ENCODE results near the gene ARSI. TPM values are rescaled to one million over a fixed set of nuclear protein-coding genes. Genes with fewer than 3 reads are reported as not detected.

The ARSI gene
- total RNA-seq, 1 donor: 4.7 TPM

DNA sequence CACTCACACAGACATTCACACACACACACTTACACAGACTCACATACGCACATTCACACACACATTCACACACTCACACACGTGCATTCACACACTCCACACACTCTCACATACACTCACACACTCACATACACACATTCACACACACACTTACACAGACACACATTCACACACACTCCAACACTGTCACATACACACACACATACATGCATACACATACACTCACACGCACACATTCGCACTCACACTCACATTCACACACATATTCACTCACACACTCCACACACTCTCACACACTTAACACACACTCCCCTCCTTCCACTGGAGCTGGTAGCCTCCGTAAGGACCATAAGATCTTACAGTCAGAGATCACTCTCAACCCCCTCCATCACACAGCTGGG, 39.3 kb downstream of the ARSI start:
- H3K79me2 ChIP-seq (ENCODE audit: insufficient read depth, low read length): no peaks in the 10 kb centered on the region
- H3K4me2 ChIP-seq (ENCODE audit: insufficient read depth, low read length): peak overlapping the region; percentile 16
- H3K27me3 ChIP-seq (ENCODE audit: insufficient read depth, low read length): no peaks in the 10 kb centered on the region
- H3K4me1 ChIP-seq (ENCODE audit: insufficient read depth, low read length): peaks cover 23% of the 10 kb centered on the region
- H3K9me3 ChIP-seq (ENCODE audit: low read depth, low read length): no peaks in the 10 kb centered on the region
- H3K4me3 ChIP-seq (ENCODE audit: insufficient read depth, low read length): no peak overlapping the region
- peak overlapping the region; percentile 0 for H2AFZ ChIP-seq (ENCODE audit: low read length)
- no peaks in the 10 kb centered on the region for H3K36me3 ChIP-seq (ENCODE audit: insufficient read depth, low read length)
- H3K27ac ChIP-seq (ENCODE audit: low read depth, low read length): no peak overlapping the region
- no peak for DNase-seq (ENCODE audit: insufficient read length, low spot score, missing footprints)
- TF ChIP-seq, protein P1, sequence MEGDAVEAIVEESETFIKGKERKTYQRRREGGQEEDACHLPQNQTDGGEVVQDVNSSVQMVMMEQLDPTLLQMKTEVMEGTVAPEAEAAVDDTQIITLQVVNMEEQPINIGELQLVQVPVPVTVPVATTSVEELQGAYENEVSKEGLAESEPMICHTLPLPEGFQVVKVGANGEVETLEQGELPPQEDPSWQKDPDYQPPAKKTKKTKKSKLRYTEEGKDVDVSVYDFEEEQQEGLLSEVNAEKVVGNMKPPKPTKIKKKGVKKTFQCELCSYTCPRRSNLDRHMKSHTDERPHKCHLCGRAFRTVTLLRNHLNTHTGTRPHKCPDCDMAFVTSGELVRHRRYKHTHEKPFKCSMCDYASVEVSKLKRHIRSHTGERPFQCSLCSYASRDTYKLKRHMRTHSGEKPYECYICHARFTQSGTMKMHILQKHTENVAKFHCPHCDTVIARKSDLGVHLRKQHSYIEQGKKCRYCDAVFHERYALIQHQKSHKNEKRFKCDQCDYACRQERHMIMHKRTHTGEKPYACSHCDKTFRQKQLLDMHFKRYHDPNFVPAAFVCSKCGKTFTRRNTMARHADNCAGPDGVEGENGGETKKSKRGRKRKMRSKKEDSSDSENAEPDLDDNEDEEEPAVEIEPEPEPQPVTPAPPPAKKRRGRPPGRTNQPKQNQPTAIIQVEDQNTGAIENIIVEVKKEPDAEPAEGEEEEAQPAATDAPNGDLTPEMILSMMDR (IDR thresholded peaks at IDR 0.05; ENCODE audit: extremely low read depth, low read depth, low read length): no peak
- no peaks in the 10 kb centered on the region for H4K20me1 ChIP-seq (ENCODE audit: insufficient read depth, low read length)

DNA sequence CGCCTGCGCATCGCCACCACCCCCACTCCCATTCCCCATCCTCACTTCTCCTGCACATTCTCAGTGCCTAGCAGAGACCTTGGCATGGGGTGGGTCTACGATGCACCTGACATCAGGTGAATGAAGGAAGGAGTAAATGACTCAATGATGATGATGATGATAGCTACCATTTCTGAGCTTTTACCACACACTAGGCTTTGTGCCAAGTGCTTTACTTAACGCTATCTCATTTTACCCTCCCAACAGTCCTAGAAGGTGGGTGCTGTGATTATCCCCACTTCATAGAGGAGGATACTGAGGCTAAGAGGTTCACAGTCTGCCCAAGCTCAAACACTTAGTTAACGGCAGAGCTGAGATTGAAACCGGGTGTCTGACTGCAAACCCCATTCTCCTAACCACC, 40.2 kb downstream of the ARSI start:
- Histone ChIP-seq H3K79me2 (ENCODE audit: insufficient read depth, low read length) (no peaks in the 10 kb centered on the region), H3K4me1 (ENCODE audit: insufficient read depth, low read length) (peaks cover 23% of the 10 kb centered on the region), H3K27ac (ENCODE audit: low read depth, low read length) (no peak overlapping the region), H3K4me2 (ENCODE audit: insufficient read depth, low read length) (no peak overlapping the region), H3K36me3 (ENCODE audit: insufficient read depth, low read length) (no peaks in the 10 kb centered on the region), H2AFZ (ENCODE audit: low read length) (no peak overlapping the region), H3K27me3 (ENCODE audit: insufficient read depth, low read length) (no peaks in the 10 kb centered on the region), H3K4me3 (ENCODE audit: insufficient read depth, low read length) (no peak overlapping the region), H3K9me3 (ENCODE audit: low read depth, low read length) (no peaks in the 10 kb centered on the region), H4K20me1 (ENCODE audit: insufficient read depth, low read length) (no peaks in the 10 kb centered on the region)
- TF ChIP-seq, protein P1 (IDR thresholded peaks at IDR 0.05; ENCODE audit: extremely low read depth, low read depth, low read length): no peak
- no peak for DNase-seq (ENCODE audit: insufficient read length, low spot score, missing footprints)

DNA sequence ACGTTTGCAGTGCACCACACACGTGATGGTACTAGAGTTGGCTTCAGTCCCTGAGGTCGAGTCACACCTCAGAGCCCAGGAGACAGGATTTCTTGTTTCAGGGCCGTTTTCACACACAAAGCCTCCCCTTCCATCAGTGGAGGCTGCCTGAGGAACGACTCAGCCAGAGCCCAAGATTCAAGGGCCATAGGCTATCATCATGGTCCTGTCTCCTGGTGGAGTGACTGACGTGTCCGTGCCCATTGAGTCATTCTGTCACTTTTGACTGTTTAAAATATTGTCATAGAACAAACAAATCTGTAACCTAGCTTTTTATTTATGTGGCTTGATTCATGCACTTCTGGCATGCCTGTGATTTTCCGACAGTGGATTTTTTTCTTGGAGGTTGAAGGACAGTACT, 41.5 kb downstream of the ARSI start:
- H3K27ac ChIP-seq (ENCODE audit: low read depth, low read length): no peak overlapping the region
- H3K79me2 ChIP-seq (ENCODE audit: insufficient read depth, low read length): no peaks in the 10 kb centered on the region
- DNase-seq (ENCODE audit: insufficient read length, low spot score, missing footprints): no peak
- TF ChIP-seq, protein P1 (IDR thresholded peaks at IDR 0.05; ENCODE audit: extremely low read depth, low read depth, low read length): no peak
- no peak overlapping the region for H3K4me2 ChIP-seq (ENCODE audit: insufficient read depth, low read length)
- no peak overlapping the region for H3K4me3 ChIP-seq (ENCODE audit: insufficient read depth, low read length)
- H4K20me1 ChIP-seq (ENCODE audit: insufficient read depth, low read length): no peaks in the 10 kb centered on the region
- no peaks in the 10 kb centered on the region for H3K9me3 ChIP-seq (ENCODE audit: low read depth, low read length)
- peaks cover 16% of the 10 kb centered on the region for H3K4me1 ChIP-seq (ENCODE audit: insufficient read depth, low read length)
- no peaks in the 10 kb centered on the region for H3K27me3 ChIP-seq (ENCODE audit: insufficient read depth, low read length)
- H2AFZ ChIP-seq (ENCODE audit: low read length): no peak overlapping the region
- no peaks in the 10 kb centered on the region for H3K36me3 ChIP-seq (ENCODE audit: insufficient read depth, low read length)

DNA sequence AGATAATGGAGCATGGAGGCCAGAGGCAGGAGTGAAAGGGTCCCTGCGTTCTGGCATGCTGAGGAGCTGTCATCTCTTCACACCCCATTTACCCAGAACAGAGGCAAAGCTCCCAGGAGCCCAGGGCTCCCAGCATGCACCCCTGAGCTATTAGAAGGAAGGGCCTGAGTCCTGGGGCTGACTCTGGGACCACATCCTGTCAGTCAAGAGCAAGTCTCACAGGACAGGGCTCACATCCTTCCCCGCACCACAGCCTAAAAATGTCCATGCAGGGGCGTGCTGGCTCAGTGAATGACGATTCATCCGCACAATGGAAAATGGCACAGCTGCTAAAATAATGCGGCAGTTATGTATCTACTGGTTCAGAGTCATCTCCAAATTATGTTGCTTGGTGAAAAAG, 44.6 kb downstream of the ARSI start:
- Histone ChIP-seq H3K4me1 (ENCODE audit: insufficient read depth, low read length) (peaks cover under 1% of the 10 kb centered on the region), H3K79me2 (ENCODE audit: insufficient read depth, low read length) (no peaks in the 10 kb centered on the region), H3K4me2 (ENCODE audit: insufficient read depth, low read length) (no peak overlapping the region), H3K27me3 (ENCODE audit: insufficient read depth, low read length) (no peaks in the 10 kb centered on the region), H3K36me3 (ENCODE audit: insufficient read depth, low read length) (no peaks in the 10 kb centered on the region), H3K27ac (ENCODE audit: low read depth, low read length) (peak overlapping the region; percentile 20), H2AFZ (ENCODE audit: low read length) (peak overlapping the region; percentile 63), H4K20me1 (ENCODE audit: insufficient read depth, low read length) (no peaks in the 10 kb centered on the region), H3K4me3 (ENCODE audit: insufficient read depth, low read length) (no peak overlapping the region), H3K9me3 (ENCODE audit: low read depth, low read length) (no peaks in the 10 kb centered on the region)
- TF ChIP-seq, protein P1 (IDR thresholded peaks at IDR 0.05; ENCODE audit: extremely low read depth, low read depth, low read length): peak; percentile 25
- peak; percentile 94 for DNase-seq (ENCODE audit: insufficient read length, low spot score, missing footprints)

Measured in osteoblast (primary cell).